ENCODE measurements around the gene GON4L.

DNA sequence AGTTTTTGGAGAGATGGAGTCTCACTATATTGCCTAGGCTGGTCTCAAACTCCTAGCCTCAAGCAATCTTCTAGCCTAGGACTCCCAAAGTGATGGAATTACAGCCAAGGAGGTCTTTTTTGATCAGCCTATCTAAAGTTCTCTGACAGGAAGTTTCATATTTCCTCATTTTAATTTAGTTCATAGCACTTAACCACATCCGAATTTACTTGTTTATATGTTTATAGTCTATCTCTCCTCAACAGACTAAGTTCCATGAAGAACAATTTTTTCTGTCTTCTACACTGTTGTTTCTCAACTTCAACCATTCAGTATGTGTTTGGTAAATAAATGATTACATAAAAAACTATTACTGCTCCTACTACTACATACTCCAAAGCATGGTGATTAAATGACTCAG, 47.9 kb downstream of the GON4L start:
- no peak for TF ChIP-seq TAF1 (IDR thresholded peaks at IDR 0.05; ENCODE audit: low read depth)
- TF ChIP-seq CEBPB (IDR thresholded peaks at IDR 0.05), result no peak
- TF ChIP-seq, protein P1, sequence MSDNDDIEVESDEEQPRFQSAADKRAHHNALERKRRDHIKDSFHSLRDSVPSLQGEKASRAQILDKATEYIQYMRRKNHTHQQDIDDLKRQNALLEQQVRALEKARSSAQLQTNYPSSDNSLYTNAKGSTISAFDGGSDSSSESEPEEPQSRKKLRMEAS (IDR thresholded peaks at IDR 0.05), result no peak
- TF ChIP-seq, protein P2, sequence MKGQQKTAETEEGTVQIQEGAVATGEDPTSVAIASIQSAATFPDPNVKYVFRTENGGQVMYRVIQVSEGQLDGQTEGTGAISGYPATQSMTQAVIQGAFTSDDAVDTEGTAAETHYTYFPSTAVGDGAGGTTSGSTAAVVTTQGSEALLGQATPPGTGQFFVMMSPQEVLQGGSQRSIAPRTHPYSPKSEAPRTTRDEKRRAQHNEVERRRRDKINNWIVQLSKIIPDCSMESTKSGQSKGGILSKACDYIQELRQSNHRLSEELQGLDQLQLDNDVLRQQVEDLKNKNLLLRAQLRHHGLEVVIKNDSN (IDR thresholded peaks at IDR 0.05), result no peak
- TF ChIP-seq CREB1 (IDR thresholded peaks at IDR 0.05; ENCODE audit: low read depth), result no peak
- no peak for TF ChIP-seq RAD21 (IDR thresholded peaks at IDR 0.05; ENCODE audit: low read depth)
- TF ChIP-seq EP300 (IDR thresholded peaks at IDR 0.05; ENCODE audit: borderline replicate concordance), result no peak
- TF ChIP-seq TCF12 (IDR thresholded peaks at IDR 0.05; ENCODE audit: low read depth), result no peak
- no peak for TF ChIP-seq FOXM1 (IDR thresholded peaks at IDR 0.05; ENCODE audit: borderline replicate concordance, low read depth)
- TF ChIP-seq YY1 (IDR thresholded peaks at IDR 0.05; ENCODE audit: low read depth), result no peak
